BJ (cell line): ENCODE data around the gene NKAP. TPM values are rescaled to one million over a fixed set of nuclear protein-coding genes. Genes with fewer than 3 reads are reported as not detected.
"Not testable (repeated sequence)": the region's sequence is repeated elsewhere in the genome, so short reads cannot be mapped to it uniquely, and the experiment has no call there.

Experiments used
- CTCF ChIA-PET: fragments of 350-600 bp; formaldehyde crosslinking; extraction: SDS; loops from one replicate; lab custom pipeline; 2021; ENCODE audit warnings: antibody characterized with exemption, inconsistent platforms; lab: Yijun Ruan, JAX
- POLR2A ChIA-PET: fragments of 300-600 bp; sonication (Branson Sonifier 250); formaldehyde crosslinking; extraction: SDS; loops from one replicate; lab custom pipeline; 2021; ENCODE audit warnings: antibody characterized with exemption; lab: Charles Lee
- DNase-seq: peaks from one replicate; pipeline ENCODE4 v3.0.0-alpha.2; 2011; ENCODE audit warnings: low read depth
- H3K27me3 ChIP-seq: 2 replicates; pipeline ENCODE4 v1.6.0; 2011; ENCODE audit warnings: low read length; ENCODE audit not compliant: control insufficient read depth, insufficient read depth
- H3K36me3 ChIP-seq: 2 replicates; pipeline ENCODE4 v1.5.1; 2011; ENCODE audit warnings: low read length; ENCODE audit not compliant: control insufficient read depth, insufficient read depth
- H3K4me3 ChIP-seq: 2 replicates; pipeline ENCODE4 v1.5.1; 2011; ENCODE audit warnings: low read depth, mild to moderate bottlenecking, control low read depth, low read length
- CTCF ChIP-seq: IDR thresholded peaks from 2 replicates; pipeline ENCODE4 v1.5.1; 2011; ENCODE audit warnings: low read depth, mild to moderate bottlenecking, control low read depth, inconsistent platforms, low read length, moderate library complexity; ENCODE audit not compliant: insufficient read depth
- polyA plus RNA-seq: library from polyadenylated mRNA; depleted of rRNA; stranded (reverse); fragments of >200 nt; gene quantifications from 2 replicates; pipeline ENCODE4 v1.2.3, GENCODE V29; 2011

NKAP gene
- polyA plus RNA-seq, 1 experiment: 2.1 TPM

DNA sequence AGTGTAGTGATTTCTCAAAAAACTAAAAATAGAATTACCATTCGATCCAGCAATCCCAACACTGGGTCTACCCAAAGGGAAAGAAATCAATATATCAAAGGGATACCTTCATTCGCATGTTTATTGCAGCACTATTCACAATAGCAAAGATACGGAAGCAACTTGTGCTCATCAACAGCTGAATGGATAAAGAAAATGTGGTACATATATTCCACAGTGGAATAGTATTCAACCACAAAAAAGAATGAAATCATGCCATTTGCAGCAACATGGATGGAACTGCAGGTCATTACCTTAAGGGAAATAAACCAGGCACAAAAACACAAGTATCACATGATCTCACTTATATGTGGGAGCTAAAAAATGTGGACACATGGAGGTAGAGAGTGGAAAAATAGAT is 42.7 kb upstream of the NKAP start:
- DNase-seq: no peak
- peaks cover under 1% of the 10 kb centered on the region; the same call in 1 of the 2 replicates for H3K27me3 ChIP-seq
- ChIA-PET POLR2A (no interaction called here), CTCF (interaction anchor here (0.5 kb wide), 1 partner anchor 370 kb away, joined by 3 read pairs; no protein-coding TSS in a partner anchor)
- no peak overlapping the region for H3K4me3 ChIP-seq
- no peaks in the 10 kb centered on the region for H3K36me3 ChIP-seq
- no peak for TF ChIP-seq CTCF

GRCh38 chrX:119984652-119985051 is 41.1 kb upstream of the NKAP start:
- Histone ChIP-seq H3K36me3 (no peaks in the 10 kb centered on the region), H3K4me3 (no peak overlapping the region), H3K27me3 (no peaks in the 10 kb centered on the region)
- ChIA-PET POLR2A (no interaction called here), CTCF (no interaction called here)
- DNase-seq: no peak
- TF ChIP-seq CTCF: no peak

DNA sequence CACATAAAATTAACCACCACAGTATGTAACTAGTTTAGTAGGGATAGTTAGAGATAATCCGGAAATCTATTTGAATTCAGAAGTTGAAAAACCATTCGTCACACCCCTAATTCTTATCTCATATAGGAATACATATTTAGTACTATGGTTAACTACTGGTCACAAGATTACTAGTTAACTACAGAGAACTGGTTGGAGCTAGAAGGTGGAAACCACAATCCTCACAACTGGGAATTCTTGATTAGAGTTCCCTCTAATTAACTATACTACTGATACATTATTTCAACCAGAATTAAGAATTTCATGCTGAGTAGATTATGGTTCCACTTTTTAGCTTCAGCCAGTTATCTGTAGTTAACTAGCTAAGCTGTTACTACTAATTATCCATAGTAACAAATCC is 39.9 kb upstream of the NKAP start:
- CTCF ChIA-PET: no interaction called here
- TF ChIP-seq CTCF: no peak
- DNase-seq: no peak
- H3K36me3 ChIP-seq: no peaks in the 10 kb centered on the region
- no peaks in the 10 kb centered on the region for H3K27me3 ChIP-seq
- H3K4me3 ChIP-seq: no peak overlapping the region
- POLR2A ChIA-PET: no interaction called here

GRCh38 chrX:119982145-119982544 is 38.6 kb upstream of the NKAP start:
- no peaks in the 10 kb centered on the region for H3K36me3 ChIP-seq
- POLR2A ChIA-PET: no interaction called here
- CTCF ChIA-PET: interaction anchor here (0.7 to 2.4 kb wide), 3 partner anchors 12 to 248 kb away, joined by 3 to 11 read pairs (median 3); no protein-coding TSS in a partner anchor
- no peak for DNase-seq
- no peak for TF ChIP-seq CTCF
- no peak overlapping the region for H3K4me3 ChIP-seq
- H3K27me3 ChIP-seq: no peaks in the 10 kb centered on the region

DNA sequence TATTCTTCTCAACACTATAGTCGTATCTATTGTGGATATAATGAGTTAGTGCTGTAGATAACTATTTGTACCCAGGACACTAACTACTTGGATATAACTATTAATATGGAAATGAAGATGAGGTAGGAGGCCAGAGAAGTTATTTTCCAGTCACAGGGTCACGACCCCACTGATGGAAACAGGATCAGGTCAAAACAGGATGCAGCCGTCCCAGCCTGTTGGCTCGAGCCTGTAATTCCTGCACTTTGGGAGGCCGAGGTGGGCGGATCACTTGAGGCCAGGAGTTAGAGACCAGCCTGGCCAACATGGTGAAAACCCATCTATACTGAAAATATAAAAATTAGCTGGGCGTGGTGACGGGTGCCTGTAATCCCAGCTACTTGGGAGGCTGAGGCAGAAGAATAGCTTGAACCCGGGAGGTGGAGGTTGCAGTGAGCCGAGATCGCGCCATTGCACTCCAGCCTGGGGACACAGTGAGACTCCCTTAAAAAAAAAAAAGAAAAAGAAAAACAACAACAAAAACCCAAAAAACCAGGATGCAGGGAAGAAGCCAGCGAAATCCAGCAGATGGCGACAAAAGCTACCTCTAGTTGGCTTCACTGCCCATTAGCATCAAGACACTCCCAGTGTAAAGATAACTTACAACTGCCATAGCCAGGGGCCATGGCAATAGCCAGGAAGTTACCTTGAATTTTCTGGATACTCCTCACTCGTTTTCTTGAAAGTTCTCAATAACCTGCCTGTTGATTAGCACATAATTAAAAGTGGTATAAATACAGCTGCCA is 37.9 kb upstream of the NKAP start:
- ChIA-PET POLR2A (no interaction called here), CTCF (interaction anchor here (0.7 to 2.4 kb wide), 4 partner anchors 9 to 249 kb away, joined by 3 to 11 read pairs (median 3); no protein-coding TSS in a partner anchor)
- TF ChIP-seq CTCF: peak; percentile 52
- no peak for DNase-seq
- Histone ChIP-seq H3K36me3 (no peaks in the 10 kb centered on the region), H3K27me3 (no peaks in the 10 kb centered on the region), H3K4me3 (no peak overlapping the region)

DNA sequence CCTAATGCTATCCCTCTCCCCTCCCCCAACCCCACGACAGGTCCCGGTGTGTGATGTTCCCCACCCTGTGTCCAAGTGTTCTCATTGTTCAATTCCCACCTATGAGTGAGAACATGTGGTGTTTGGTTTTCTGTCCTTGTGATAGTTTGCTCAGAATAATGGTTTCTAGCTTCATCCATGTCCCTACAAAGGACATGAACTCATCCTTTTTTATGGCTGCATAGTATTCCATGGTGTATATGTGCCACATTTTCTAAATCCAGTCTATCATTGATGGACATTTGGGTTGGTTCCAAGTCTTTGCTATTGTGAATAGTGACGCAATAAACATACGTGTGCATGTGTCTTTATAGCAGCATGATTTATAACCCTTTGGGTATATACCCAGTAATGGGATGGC is 33.6 kb upstream of the NKAP start:
- CTCF ChIA-PET, POLR2A ChIA-PET, H3K27me3 ChIP-seq, H3K36me3 ChIP-seq, DNase-seq, H3K4me3 ChIP-seq: not testable (repeated sequence)
